NT2/D1 (cell line): Measurements from ENCODE around the gene ZNF747.

Source experiments
- DNase-seq: peaks from one replicate; pipeline ENCODE4 v3.0.0-alpha.2; 2011; ENCODE audit warnings: low read depth, low spot score
- H3K27me3 ChIP-seq: 2 replicates; pipeline ENCODE4 v1.6.0; 2011; ENCODE audit warnings: mild to moderate bottlenecking; ENCODE audit not compliant: insufficient read length, insufficient read depth
- H3K36me3 ChIP-seq: 2 replicates; pipeline ENCODE4 v1.6.1; 2011; ENCODE audit warnings: mild to moderate bottlenecking, low read length, mixed read lengths; ENCODE audit not compliant: insufficient read depth, insufficient read length
- H3K4me1 ChIP-seq: 2 replicates; pipeline ENCODE4 v1.5.1; 2011; ENCODE audit not compliant: insufficient read depth, insufficient read length
- H3K4me3 ChIP-seq: 2 replicates; pipeline ENCODE4 v1.5.1; 2011; ENCODE audit warnings: low read depth; ENCODE audit not compliant: insufficient read length
- H3K9ac ChIP-seq: 2 replicates; pipeline ENCODE4 v1.6.0; 2011; ENCODE audit warnings: low read depth; ENCODE audit not compliant: insufficient read length
- H3K9me3 ChIP-seq: 2 replicates; pipeline ENCODE4 v1.5.1; 2011; ENCODE audit warnings: mild to moderate bottlenecking, low read length; ENCODE audit not compliant: insufficient read depth
- SUZ12 ChIP-seq: IDR thresholded peaks from 2 replicates; pipeline ENCODE4 v1.6.1; 2011; ENCODE audit not compliant: insufficient read length, insufficient read depth; ENCODE audit errors: extremely low read depth
- YY1 ChIP-seq: IDR thresholded peaks from 2 replicates; pipeline ENCODE4 v1.6.1; 2011; ENCODE audit not compliant: insufficient read length, insufficient read depth
- ZNF274 ChIP-seq: IDR thresholded peaks from 2 replicates; pipeline ENCODE4 v1.6.1; 2011; ENCODE audit warnings: mild to moderate bottlenecking, low read depth, low read length

Gene ZNF747

GRCh38 chr16:30534368-30535105 lies at the start of gene ZNF747:
Gene ZNF747 (minus strand): TSS chr16:30534858. CDS start chr16:30534679, 179 bp downstream.
- Histone ChIP-seq H3K9ac (peak within 1 kb of the TSS; percentile 99), H3K4me3 (peak within 1 kb of the TSS; percentile 85), H3K9me3 (no peaks in the 10 kb centered on the region), H3K4me1 (peaks cover 2% of the 10 kb centered on the region), H3K36me3 (peaks cover 40% of the 10 kb centered on the region), H3K27me3 (no peaks in the 10 kb centered on the region)
- TF ChIP-seq YY1 (peak; percentile 98), SUZ12 (no peak), ZNF274 (no peak)
- peak; percentile 77 for DNase-seq

GRCh38 chr16:30582611-30583340 lies 48.1 kb upstream of the ZNF747 start:
- H3K27me3 ChIP-seq, result no peaks in the 10 kb centered on the region
- TF ChIP-seq SUZ12, result no peak
- no peak for TF ChIP-seq ZNF274
- TF ChIP-seq YY1, result no peak
- H3K9me3 ChIP-seq, result no peaks in the 10 kb centered on the region
- peaks cover 57% of the 10 kb centered on the region for H3K36me3 ChIP-seq
- H3K4me3 ChIP-seq, result no peak overlapping the region
- no peak for DNase-seq
- peak overlapping the region; percentile 8 for H3K9ac ChIP-seq
- H3K4me1 ChIP-seq, result peaks cover 6% of the 10 kb centered on the region

GRCh38 chr16:30581457-30581856 lies 46.8 kb upstream of the ZNF747 start:
- no peak overlapping the region for H3K9ac ChIP-seq
- no peak for TF ChIP-seq YY1
- TF ChIP-seq ZNF274, result no peak
- no peak for TF ChIP-seq SUZ12
- H3K27me3 ChIP-seq, result no peaks in the 10 kb centered on the region
- H3K9me3 ChIP-seq, result no peaks in the 10 kb centered on the region
- peaks cover 50% of the 10 kb centered on the region for H3K36me3 ChIP-seq
- peaks cover 6% of the 10 kb centered on the region for H3K4me1 ChIP-seq
- no peak for DNase-seq
- H3K4me3 ChIP-seq, result no peak overlapping the region

GRCh38 chr16:30574678-30575077 lies 40.0 kb upstream of the ZNF747 start:
- no peak for TF ChIP-seq SUZ12
- no peak for TF ChIP-seq YY1
- no peak for TF ChIP-seq ZNF274
- no peak for DNase-seq
- Histone ChIP-seq H3K27me3 (no peaks in the 10 kb centered on the region), H3K9ac (no peak overlapping the region), H3K36me3 (peaks cover 20% of the 10 kb centered on the region), H3K9me3 (no peaks in the 10 kb centered on the region), H3K4me3 (no peak overlapping the region), H3K4me1 (peaks cover 5% of the 10 kb centered on the region)

DNA sequence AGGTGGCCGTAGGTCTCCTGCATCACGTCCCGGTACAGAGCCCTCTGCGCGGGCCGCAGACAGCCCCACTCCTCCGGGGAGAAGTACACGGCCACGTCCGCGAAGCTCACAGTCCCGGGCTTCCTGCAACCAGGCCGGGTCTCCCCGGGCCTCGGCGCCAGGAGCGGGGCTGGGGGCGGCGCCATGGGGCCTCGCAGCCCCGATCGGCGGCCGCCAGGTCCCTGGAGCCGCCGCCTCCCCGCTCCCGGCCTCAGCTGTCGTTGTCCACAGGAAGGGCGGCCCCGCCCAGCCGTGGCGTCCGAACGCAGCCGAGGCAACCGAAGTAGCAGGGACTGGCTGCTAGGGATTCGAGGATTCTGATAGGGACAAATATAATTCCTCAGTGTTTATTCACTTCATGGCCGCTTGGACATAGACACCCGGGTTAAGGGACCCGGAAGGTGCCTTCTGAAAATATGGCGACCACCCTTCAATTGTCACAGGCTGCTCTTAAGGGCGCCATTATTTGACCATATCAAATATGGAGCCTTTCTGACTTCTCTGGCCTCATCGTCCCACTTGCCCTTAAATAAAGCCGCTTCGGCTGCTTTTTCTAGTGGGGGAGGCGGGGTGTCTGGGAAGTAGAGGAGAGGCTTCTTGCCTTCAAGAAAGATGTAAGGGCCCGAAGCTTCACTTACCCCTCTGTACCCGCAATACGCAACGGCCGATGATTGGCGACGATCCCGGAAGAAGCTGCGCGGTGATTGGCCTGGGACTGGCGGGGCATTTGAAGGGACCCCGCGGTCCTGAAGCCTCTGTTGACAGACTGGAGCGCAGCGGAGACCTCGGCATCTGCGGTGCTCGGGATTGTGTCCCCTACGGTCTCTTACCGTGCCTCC lies 37.0 kb upstream of the ZNF747 start, which contains the start of gene ZNF688:
TSS of gene ZNF688 (minus strand) at position 270 of the 878 bp plus-strand sequence. CDS start at position 185, 85 bp downstream.
- DNase-seq, result peak; percentile 91
- Histone ChIP-seq H3K27me3 (no peaks in the 10 kb centered on the region), H3K9ac (peak within 1 kb of the TSS; percentile 95), H3K36me3 (peaks cover under 1% of the 10 kb centered on the region), H3K9me3 (no peaks in the 10 kb centered on the region), H3K4me1 (peaks cover 6% of the 10 kb centered on the region), H3K4me3 (peak within 1 kb of the TSS; percentile 82)
- no peak for TF ChIP-seq ZNF274
- TF ChIP-seq YY1, result peak; percentile 95
- TF ChIP-seq SUZ12, result no peak

DNA sequence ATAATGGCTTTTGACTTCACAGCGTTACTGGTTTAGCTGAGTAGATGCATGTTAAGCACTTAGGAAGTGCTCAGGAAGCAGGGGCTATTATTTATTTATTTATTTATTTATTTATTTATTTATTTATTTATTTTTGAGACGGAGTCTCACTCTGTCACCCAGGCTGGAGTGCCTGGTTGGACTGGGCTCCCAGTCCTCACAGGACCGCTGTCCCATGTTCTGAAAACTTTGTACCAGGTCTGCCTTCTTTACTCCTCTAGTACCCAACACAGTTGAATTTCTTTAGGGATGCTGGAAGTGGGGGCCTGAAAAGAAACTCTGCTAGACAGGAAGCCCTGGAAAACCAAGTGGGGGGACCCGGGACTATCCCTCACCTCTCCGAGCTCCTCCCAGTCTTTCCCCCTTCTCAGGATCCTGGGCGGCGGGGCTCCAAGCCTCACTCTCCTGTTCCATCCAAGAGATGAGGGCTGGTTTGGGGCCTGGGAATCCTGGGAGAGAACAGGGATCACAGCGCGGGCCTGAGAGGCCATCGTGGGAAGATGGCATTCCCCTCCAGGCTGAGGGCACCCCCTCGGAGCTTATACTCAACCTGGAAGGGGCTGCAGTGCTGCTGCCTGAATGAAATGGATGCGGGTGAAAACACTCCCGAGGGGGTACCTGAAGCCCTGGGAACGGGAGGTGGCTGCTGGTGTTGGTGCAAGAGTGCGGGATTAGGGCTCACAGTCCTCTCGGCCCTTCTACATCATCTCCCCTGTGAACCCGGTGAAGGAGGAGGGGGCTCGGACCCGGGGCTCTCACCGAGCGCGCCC lies 36.2 kb upstream of the ZNF747 start:
- DNase-seq, result no peak
- H3K9ac ChIP-seq, result peak overlapping the region; percentile 95
- H3K36me3 ChIP-seq, result no peaks in the 10 kb centered on the region
- no peaks in the 10 kb centered on the region for H3K27me3 ChIP-seq
- no peak for TF ChIP-seq SUZ12
- TF ChIP-seq ZNF274, result no peak
- no peak for TF ChIP-seq YY1
- H3K9me3 ChIP-seq, result no peaks in the 10 kb centered on the region
- peaks cover 6% of the 10 kb centered on the region for H3K4me1 ChIP-seq
- peak overlapping the region; percentile 82 for H3K4me3 ChIP-seq
